Rectal smooth muscle tissue (tissue), 1 donor: ENCODE data around the gene PKN1.

Experiments used
- H3K27ac ChIP-seq: one replicate; pipeline ENCODE4 v1.7.0; 2013; ENCODE audit warnings: low read depth, low read length, inconsistent platforms
- H3K27me3 ChIP-seq: one replicate; pipeline ENCODE4 v1.7.0; 2013; ENCODE audit warnings: low read length; ENCODE audit not compliant: control insufficient read depth, insufficient read depth
- H3K36me3 ChIP-seq: one replicate; pipeline ENCODE4 v1.7.0; 2013; ENCODE audit warnings: low read length; ENCODE audit not compliant: control insufficient read depth, insufficient read depth
- H3K4me1 ChIP-seq: one replicate; pipeline ENCODE4 v1.7.0; 2013; ENCODE audit warnings: low read length; ENCODE audit not compliant: control insufficient read depth, insufficient read depth
- H3K4me3 ChIP-seq: one replicate; pipeline ENCODE4 v1.7.0; 2013; ENCODE audit warnings: low read length
- H3K9ac ChIP-seq: one replicate; pipeline ENCODE4 v1.7.0; 2013; ENCODE audit warnings: low read length

Gene PKN1

GRCh38 chr19:14520543-14520942 is 87.4 kb downstream of the PKN1 start:
- Histone ChIP-seq H3K4me1 (peaks cover 1% of the 10 kb centered on the region), H3K27ac (no peak overlapping the region), H3K9ac (no peak overlapping the region), H3K27me3 (no peaks in the 10 kb centered on the region), H3K4me3 (no peak overlapping the region), H3K36me3 (peaks cover 6% of the 10 kb centered on the region)
